Frontal cortex (tissue), 4 donors: Measurements from ENCODE around the gene HTRA3. TPM values are rescaled to one million over a fixed set of nuclear protein-coding genes. Genes with fewer than 3 reads are reported as not detected.

Experiments
- DNase-seq, 2 donors: peaks; one replicate each; pipeline ENCODE4 v3.0.0; 2012; ENCODE audit warnings: low spot score in 2 of 2
- FAIRE-seq: peaks from 2 replicates; lab custom pipeline; 2012; peaks lifted over from hg19 to GRCh38; lab: Jason Lieb, UNC
- total RNA-seq: library from RNA; depleted of rRNA; stranded (reverse); fragments of >200 nt; gene quantifications from one replicate; pipeline ENCODE4 v1.2.3, GENCODE V29; 2014
- donor health status: control.
- donor health status: control.
- donor health status: control.

The HTRA3 gene
- total RNA-seq, 1 donor from 2014 or later: 0.82 TPM

- no peak for DNase-seq
- no peak for FAIRE-seq
Measured at GRCh38 chr4:8289956-8290700, 20.6 kb downstream of the HTRA3 start.

- DNase-seq (no peak), FAIRE-seq (no peak)
Measured at GRCh38 chr4:8290701-8290970, 21.1 kb downstream of the HTRA3 start.

- FAIRE-seq (no peak), DNase-seq (no peak)
Measured at GRCh38 chr4:8291036-8291682, 21.6 kb downstream of the HTRA3 start.

GRCh38 chr4:8291701-8292477 is 22.3 kb downstream of the HTRA3 start:
- no peak for FAIRE-seq
- DNase-seq: no peak

- no peak for DNase-seq
- no peak for FAIRE-seq
Measured at GRCh38 chr4:8292478-8293107, 23.0 kb downstream of the HTRA3 start.

GRCh38 chr4:8293131-8293975 is 23.8 kb downstream of the HTRA3 start:
- no peak for DNase-seq
- no peak for FAIRE-seq

- FAIRE-seq (no peak), DNase-seq (no peak)
Measured at GRCh38 chr4:8294036-8294435, 24.5 kb downstream of the HTRA3 start.

- no peak for FAIRE-seq
Measured at GRCh38 chr4:8294775-8295174, 25.2 kb downstream of the HTRA3 start.

GRCh38 chr4:8295471-8295870 is 25.9 kb downstream of the HTRA3 start:
- no peak for DNase-seq
- FAIRE-seq: no peak

More at GRCh38 chr4:8294775-8295174, 25.2 kb downstream of the HTRA3 start:
- no peak for DNase-seq

- no peak for DNase-seq
- no peak for FAIRE-seq
Measured at GRCh38 chr4:8296491-8296890, 26.9 kb downstream of the HTRA3 start.

- DNase-seq (no peak), FAIRE-seq (no peak)
Measured at GRCh38 chr4:8297141-8297601, 27.6 kb downstream of the HTRA3 start.

- DNase-seq (no peak), FAIRE-seq (no peak)
Measured at GRCh38 chr4:8297691-8298485, 28.3 kb downstream of the HTRA3 start.

- DNase-seq (no peak), FAIRE-seq (no peak)
Measured at GRCh38 chr4:8300832-8301231, 31.3 kb downstream of the HTRA3 start.

- no peak for DNase-seq
- no peak for FAIRE-seq
Measured at GRCh38 chr4:8301851-8302730, 32.5 kb downstream of the HTRA3 start.

GRCh38 chr4:8303081-8303480 is 33.5 kb downstream of the HTRA3 start:
- DNase-seq (no peak), FAIRE-seq (no peak)

- FAIRE-seq (no peak), DNase-seq (no peak)
Measured at GRCh38 chr4:8303485-8304281, 34.1 kb downstream of the HTRA3 start.
